ENCODE data around the gene NF2.

Gene NF2

DNA sequence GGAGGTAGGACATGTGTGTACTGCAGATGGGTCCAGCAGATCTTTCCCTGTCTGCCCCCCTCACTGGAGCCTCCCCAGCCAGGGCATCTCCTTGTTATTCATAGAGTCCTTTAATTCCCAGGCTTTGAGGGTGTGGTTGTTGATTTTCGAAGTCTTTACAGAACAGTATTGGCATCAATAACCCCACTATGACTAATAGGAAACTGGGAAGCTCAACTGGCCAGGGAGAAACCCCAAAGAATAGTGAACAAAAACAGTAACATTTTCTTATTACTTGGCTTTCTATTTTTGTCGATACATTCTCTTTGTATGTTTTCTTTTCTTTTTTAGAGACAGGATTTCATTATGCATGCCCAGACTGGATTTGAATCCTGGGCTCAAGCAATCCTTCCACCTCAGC lies 57.9 kb downstream of the NF2 start:
- no peak for DNase-seq

DNA sequence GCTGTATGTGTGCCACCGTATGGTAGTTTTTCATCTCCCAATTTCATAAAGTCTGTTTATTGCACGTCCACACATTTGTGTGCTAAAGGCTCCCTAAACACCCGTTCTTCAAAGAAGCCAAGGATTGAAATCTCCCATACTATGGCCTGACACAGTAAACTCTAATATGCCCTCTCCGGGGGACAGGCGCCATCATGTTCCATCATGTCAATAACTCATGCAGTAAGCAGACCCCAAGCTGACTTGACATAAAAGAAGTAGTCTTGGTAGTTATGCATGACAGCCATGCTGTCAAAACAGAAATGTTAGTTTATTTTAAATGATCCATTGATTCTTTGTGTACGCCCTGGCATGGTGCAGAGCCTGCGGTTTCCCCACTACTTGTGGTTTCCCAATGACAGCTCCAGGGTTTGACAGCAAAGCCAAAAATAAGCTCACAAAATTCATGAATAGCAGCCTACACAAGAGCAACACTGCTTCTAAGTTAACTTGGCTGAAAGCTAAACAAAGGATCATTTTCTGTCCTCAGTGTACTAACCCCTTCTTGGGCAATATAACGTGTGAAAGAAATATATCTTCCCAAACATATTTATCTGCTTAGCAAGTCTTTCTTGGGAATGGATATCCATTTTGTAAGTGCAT lies 59.9 kb downstream of the NF2 start:
- no peak for DNase-seq

DNA sequence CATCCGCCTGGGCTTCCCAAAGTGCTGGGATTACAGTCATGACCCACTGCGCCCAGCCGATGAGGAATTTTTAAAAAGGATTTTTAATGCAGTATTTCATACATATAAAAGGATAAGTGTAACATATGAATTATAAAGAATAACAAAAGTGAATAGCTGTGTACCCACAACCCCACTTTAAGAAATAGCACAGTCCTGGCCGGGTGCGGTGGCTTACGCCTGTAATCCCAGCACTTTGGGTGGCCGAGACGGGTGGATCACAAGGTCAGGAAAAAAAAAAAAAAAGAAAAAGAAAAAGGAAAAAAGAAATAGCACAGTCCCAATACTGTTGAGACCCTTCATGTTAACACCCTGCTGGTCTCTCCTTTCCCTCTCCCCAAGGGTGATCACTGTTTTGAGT lies 62.1 kb downstream of the NF2 start:
- no peak for DNase-seq

DNA sequence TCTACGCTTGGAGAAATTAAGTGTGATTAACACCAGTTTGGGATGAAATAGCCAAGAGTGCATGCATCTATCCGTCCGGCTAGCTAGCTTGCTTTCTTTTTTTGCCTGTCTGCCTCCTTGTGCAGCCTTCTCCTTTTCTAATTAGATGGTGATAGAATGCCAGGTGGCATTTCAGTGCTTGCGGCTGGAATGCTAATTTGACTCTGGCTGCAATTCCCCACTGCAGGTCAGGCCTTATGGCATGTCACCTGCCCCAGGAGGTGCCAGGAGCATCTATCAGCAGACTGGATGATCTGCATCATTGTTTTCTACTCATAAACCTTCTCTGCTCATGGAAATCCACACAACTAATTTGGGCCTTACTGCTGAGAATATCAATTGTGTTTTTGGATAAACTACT lies 65.2 kb downstream of the NF2 start:
- no peak for DNase-seq

DNA sequence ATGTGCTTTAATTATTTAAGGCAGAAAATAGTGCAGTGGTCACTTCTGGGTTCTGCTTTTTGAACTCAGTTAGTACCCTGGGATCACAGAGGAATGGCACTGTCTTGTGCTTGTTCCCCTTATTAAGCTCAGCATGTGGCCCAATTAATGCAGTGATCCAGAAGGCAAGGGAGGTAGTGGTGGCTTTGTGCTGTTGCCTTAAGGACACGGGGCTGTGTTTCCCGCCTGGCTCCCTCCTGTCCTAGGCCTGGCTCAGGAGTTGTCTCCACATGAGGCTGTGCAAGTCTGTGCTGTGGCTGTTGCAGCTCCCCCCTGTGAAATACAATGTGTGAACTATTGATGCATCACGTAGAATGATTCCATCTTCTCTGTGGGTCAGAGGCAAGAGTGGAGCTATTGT lies 67.2 kb downstream of the NF2 start:
- no peak for DNase-seq

DNA sequence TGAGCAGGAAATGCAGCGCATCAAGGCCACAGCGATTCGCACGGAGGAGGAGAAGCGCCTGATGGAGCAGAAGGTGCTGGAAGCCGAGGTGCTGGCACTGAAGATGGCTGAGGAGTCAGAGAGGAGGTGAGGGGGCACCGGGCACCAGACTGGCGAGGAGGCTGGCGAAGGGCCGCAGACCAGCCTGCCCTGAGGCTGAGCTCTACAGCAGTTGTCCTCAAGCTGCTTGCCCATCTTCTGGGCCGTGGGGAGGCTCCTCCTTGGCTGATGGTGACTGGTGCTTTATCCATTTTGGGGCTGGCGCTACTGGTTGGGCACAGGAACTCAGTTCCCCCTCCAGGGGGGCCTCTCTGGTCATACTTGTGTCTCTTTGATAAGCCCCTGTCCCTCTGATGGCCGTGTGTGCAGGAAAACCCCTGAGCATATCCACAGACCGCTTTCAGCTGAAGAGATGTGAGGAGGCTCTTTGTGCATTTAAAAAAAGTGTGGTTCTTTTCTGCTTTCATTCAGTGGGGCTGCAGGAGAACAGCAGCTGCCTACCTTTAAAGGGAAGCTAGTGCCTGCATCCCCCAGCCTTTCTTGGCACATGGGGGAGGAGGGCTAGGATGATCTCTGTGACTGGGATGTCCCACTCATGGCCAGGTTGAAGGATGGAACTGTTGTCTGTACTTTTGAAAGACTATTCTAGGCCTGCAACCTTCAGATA lies 70.1 kb downstream of the NF2 start:
- no peak for DNase-seq

DNA sequence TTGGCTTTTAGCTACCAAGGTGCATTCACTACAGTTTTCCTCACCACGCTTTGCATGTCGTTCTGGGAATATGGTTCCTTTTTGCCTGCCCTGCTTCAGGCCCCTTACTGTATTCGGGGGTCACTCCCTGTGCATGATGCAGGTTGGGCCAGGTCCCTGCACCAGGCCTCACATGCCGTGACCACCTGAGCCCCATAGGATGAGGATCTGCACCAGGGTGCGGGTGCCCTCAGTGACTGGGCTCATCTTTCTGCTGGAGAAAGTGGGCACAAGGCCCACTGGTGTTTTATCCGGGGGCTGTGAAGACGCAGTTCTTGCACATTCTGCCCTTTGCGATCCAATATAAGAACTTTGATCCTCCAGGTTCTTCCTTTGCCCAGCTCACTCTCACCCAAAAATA lies 70.7 kb downstream of the NF2 start:
- no peak for DNase-seq

DNA sequence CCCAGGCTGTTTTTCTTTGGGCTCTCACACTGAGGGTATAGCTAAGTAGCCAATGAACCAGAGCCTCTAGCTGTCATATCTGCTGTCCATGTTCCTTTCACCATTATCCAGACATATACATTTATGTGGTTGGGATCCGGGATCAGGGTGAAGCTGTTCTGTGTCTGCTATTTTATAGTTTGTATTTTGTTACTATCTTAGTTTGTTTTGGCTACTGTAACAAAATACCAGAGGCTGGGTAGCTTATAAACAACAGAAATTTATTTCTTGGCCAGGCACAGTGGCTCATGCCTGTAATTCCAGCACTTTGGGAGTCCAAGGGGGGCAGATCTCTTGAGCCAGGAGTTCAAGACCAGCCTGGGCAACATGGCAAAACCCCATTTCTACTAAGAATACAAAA lies 75.9 kb downstream of the NF2 start:
- DNase-seq, result no peak

DNA sequence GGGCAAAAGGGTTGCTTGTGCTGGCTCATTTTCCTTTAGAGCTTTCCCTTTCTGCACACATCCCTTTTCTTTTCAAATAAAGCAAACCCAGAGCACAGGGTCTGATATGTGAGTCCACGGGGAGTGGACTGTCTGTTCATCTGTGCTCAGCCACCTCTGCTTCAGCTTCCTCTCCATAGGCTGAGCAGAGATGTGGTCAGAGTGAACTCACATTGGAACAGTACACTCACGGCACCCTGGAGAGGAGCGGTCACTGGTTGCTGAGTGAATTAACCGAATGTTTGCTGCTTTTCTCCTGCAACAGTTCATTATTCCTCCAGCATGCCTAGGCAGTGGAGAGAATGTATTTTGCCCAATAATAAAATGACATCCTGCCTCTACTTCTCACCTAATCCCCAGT lies 80.1 kb downstream of the NF2 start:
- DNase-seq, result no peak

DNA sequence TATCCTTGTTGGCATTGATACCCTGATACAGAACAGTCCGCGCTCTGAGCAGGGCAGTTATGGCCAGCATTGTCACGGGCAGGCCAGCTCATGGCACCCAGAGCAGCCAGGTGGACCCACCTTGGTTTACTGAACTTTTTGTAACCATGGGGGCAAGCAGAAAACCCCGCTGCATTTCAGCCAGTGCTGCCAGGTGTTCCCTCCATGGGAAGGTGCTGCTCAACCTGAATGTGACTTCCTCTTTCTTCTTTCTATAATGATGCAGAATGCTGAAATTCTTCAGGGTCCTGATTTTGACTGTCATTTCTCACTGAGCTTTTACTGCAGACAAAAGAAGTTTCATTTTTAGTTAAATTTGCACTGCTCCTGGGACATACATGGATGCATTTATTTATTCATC lies 80.8 kb downstream of the NF2 start:
- no peak for DNase-seq

DNA sequence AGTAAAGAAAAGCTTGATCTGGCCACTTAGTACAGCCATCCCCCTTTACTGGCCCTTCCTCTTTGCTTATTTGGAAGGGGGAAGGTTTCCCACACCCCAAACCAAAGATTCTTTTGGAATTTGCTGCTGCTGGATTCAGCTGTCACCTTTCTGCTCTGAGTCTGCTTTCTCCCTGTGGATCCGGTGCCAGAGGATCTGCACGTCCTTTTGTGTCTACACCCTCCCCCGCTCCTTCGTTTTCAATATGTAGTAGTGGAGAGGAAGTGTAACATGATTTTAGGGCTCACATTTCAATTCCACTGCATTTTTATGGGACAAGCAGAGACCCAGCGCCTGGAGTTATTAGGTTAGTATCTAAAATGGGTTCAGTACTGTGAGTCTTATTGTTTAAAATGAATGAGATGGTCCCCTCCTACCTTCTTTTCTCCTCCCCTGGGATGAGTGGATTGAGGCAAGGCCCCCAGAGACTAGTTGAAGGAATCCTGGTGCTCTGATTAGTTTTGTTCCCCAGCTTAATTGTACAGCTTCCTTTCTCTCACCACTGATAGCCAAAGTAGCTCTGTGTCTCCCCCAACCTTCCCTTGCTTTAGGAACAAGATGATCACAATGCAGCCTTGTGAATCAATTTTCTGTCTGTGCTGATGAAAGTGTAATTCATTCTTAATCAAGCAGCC lies 85.9 kb downstream of the NF2 start:
- no peak for DNase-seq

DNA sequence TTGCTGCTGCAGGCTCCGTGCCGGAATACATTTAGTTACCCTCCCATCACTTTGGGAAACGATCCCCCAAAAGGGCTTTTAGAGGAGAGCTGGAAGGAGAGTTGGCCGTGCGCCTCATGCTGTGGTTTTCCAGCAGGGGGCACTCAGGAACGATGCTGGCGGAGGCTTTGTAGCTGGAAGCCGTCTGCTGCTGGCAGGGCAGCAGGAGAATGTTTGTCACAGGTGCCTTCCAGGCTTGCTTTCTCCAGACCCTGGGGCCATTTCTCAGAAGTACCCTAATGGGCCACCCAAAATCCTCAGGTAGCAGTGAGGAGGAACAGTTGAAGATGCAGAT lies 86.4 kb downstream of the NF2 start:
- peak in 56 of 58 donors; percentile 19 to 82 (median 62) for DNase-seq

DNA sequence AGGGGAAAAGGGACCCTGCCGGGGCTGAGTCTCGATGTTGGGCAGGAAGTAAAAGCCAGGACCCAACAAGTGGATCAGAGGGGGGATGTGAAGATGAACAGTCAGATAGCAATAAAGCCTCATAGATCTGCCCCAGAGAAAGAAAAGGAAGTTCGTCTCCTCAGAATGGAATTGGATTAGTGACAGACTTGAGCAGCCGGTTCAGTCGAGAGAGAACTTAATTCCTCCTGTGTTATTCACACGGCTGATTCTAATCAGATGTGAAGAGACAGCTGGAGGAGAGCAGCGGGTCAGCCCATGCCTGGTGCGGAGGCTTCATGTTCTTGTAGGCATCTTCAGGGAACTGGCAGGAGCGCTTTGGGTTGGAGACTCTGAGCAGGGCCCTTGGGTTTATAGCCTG lies 87.0 kb downstream of the NF2 start:
- DNase-seq, result no peak

DNA sequence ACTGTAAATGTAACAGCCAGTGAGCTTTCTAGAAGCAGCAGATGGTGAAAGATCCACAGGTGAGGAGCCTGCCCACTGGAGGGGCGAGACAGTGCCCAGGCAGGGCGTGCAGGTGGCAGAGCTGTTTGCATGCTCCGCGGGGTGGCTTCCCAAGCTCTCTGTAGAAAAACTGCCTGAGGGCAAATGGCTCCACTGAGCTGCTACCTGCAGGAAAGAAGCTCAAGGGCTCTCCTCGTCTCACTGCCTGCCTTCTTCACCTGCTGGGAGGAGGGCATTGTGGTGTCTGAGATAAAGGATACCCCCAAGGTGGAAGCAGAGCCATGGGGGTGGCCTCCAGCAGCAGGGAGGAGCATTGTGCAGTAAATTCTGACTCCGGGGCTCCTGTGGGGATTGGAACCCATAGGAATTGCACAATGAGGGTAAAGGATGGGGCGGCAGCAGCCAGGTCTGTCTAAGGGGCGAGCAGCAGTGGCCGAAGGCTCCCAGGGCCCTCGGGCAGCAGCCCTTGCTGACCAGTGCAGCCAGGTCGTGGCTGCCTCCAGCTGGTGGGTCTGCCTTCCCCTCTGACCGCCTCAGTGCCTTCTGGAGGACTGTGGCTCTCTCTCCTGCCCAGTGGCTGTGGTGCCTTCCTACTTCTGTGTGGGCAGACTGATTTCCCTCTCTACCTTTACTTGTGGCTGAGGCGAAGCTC lies 88.3 kb downstream of the NF2 start:
- no peak for DNase-seq

DNA sequence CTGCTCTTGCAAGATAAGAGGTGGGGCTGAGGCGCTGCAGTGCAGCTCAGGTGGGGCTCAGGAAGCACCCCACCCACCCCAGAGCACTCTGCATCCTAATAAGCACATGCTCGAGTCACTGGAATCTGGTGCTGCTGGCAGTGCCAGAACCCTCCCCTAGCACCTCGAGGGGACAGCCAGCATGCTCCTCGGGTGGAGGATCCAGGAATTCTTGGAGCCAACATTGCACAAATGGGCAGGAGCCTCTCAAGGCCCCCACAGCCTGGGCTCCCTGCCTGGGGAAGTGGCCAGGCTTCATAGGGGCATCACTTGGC lies 88.9 kb downstream of the NF2 start:
- no peak for DNase-seq

DNA sequence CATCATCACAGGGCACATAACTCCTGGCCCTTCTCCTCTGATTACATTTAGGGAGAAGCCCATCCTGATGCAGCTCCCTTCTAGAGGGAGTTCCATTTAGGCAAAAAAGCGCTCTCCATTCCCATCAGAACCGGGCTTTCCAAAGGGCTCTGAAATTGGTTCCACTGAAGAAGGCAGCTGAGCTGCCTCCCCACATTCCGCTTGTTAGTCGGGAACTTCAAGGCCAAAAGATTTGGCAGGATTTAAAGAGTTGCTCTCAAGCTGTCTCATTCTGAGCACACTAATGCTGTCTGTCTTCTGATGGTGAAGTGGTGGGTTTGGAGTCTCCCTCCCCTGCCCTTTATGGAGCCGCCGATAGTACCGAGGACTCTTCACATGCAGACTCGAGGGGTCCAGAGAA lies 89.7 kb downstream of the NF2 start:
- DNase-seq, result no peak

DNA sequence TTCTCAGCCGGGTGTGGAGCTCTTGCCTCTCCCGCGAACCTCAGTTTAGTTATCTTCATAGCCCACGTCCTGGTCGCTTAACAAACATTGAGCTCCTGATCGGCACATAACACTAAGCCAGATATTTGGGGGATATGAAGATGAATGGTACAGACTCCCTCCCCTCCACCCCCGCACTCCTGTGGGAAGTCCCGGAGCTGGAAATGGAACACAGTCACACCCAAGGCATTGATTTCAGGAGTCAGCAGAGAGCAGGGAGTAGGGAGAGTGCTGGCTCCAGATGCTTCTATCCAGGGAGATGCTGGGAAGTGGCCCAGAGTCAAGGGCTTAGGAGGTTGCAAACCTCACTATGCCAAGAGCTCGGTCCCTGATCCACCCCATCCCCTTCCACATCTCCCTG lies 90.2 kb downstream of the NF2 start:
- DNase-seq, result peak in 2 of 58 donors; percentile 23 to 34

DNA sequence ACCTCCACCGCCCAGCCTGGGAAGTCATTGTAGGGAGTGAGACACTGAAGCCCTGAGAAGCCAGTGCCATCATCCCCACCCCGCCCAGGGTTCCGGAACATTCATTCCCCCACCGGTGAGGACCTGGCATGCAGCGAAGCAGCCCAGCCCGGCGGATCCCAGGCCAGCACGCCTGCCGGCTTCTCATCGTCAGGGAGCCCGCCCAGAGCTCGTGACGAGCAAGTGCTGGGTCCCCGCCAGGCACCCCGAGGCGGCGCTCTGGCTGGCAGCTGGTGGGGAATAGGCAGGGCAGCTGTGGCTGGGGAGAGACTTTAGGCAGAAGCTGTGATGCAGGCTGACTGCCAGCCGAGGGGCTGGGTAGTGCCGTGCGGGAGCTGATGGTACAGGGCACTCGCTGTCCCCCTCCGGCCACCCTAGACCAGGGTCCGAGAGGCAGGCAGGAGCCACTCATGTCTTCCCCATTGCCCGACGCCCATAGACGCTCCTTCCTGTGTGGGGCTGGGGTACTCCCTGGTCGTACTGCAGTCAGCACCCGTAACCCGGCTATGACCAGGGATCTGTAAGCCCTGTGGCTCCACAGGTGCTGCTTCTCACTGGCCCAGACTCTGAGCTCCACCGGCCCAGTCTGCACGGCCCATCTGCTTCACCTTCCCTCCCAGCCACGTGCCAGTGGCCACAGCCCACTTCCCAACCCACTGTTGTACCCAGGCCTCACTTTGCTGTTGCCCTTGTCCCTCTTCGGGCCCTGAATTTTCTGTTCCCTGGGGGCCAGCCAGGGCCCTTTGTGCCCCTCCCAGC lies 91.9 kb downstream of the NF2 start:
- peak in 47 of 58 donors; percentile 9 to 84 (median 49) for DNase-seq

DNA sequence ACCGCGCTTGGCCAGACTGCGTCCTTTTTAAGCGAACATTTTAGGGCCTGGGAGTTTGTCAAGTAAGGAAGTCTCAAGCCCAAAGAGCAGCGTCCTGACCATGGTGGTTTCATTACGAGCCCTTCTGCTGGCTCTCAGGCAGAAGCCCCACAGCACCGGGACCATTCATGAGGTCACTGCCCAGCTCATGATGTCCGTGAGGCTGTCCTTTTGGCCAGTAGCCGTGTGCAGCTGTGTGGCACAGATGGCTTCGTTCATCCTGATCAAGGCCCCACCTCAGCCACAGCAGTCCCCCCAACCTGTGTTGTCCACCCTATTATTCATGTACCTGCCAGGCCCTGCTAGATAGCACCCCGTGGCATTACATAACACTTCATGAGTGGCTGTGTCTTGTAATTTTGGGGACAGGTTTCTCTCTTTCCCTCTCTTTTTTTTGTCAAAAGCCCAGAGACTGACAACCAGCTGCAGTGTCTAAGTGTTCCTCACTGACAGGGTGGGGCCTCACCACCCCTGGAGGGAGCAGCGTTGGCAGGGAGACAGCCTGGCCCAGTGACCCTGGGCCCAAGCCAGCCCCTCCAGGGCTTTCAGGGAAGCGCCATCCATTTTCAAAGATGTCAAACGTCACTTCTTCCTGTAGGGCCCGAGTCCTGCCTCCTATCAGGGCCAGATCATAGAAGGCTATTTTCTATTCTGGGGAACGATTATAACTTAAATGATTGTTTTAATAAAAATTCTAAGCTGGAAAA lies 94.6 kb downstream of the NF2 start:
- peak in 4 of 58 donors; percentile 10 to 23 (median 18) for DNase-seq

DNA sequence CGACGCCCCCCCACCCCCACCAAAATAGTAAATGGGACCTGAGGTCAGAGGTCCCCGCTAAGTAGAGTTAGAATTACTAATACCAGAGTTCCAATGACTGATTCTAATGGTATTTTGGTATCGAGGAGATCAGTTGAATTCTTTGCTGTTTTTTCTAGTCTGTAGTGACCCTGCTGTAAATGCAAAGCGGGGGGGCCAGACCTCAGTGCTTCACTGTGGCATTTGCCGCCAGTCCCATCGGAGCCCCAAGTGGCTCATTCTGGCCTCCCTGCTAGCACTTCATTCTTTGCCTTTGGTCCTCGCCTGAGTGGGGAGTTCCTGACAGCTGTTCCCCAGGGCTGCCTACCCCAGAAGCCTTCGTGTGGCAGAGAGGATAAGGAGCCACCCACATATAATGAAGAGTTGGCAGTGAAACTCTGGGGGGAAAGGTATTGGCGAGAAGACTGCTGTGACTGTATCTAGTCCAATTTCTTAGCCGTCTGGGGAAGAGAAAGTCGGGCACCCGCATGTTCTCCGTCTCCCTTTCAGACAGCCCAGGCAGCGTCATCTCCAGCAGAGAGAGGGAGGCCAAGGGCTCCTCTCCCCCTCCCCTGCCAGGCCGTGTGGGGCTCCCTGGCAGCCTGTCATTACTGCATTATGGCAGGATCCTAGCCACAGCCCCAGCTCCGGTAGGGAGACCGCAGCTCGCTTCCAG lies 96.9 kb downstream of the NF2 start:
- DNase-seq, result peak in 4 of 58 donors; percentile 7 to 42 (median 25)

DNA sequence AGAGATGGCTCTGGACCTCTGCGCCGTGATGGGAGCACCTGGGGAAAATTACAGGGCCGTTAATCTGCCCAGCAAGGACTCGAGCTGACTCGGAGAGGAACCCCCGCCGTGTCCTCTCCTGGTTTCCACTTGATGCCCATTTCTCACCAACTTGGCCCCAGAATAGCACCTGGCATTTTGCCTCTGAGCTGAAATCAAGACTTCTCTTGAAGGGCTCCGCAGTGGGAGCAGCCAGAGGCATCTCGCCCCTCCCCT lies 97.4 kb downstream of the NF2 start:
- DNase-seq, result no peak
